ENCODE results near the gene UBE2E1.

UBE2E1 gene

GRCh38 chr3:23888617-23889228, 83.0 kb downstream of the UBE2E1 start:
- Histone ChIP-seq H3K4me3 (no peak overlapping the region), H3K9me3 (ENCODE audit: low read depth, low read length) (no peaks in the 10 kb centered on the region), H3K36me3 (ENCODE audit: insufficient read depth, low read length) (peaks cover 7% of the 10 kb centered on the region), H3K27ac (no peak overlapping the region), H3K9ac (ENCODE audit: insufficient read length) (no peak overlapping the region)
- no peak for TF ChIP-seq POLR2AphosphoS5 (IDR thresholded peaks at IDR 0.05; ENCODE audit: borderline replicate concordance, low read depth, low read length)
- no peak for TF ChIP-seq FOXP2 (optimal IDR thresholded peaks at IDR 0.05; ENCODE audit: control extremely low read depth, extremely low read length, insufficient read depth)
- TF ChIP-seq EZH2 (IDR thresholded peaks at IDR 0.05): no peak
- DNase-seq (ENCODE audit: low read depth, low spot score): peak; percentile 20

GRCh38 chr3:23889386-23889785, 83.6 kb downstream of the UBE2E1 start:
- DNase-seq (ENCODE audit: low read depth, low spot score): no peak
- Histone ChIP-seq H3K9me3 (ENCODE audit: low read depth, low read length) (no peaks in the 10 kb centered on the region), H3K4me3 (no peak overlapping the region), H3K36me3 (ENCODE audit: insufficient read depth, low read length) (peaks cover 7% of the 10 kb centered on the region), H3K27ac (no peak overlapping the region), H3K9ac (ENCODE audit: insufficient read length) (no peak overlapping the region)
- no peak for TF ChIP-seq EZH2 (IDR thresholded peaks at IDR 0.05)
- no peak for TF ChIP-seq FOXP2 (optimal IDR thresholded peaks at IDR 0.05; ENCODE audit: control extremely low read depth, extremely low read length, insufficient read depth)
- TF ChIP-seq POLR2AphosphoS5 (IDR thresholded peaks at IDR 0.05; ENCODE audit: borderline replicate concordance, low read depth, low read length): no peak

GRCh38 chr3:23889950-23890349, 84.2 kb downstream of the UBE2E1 start:
- Histone ChIP-seq H3K27ac (no peak overlapping the region), H3K4me3 (no peak overlapping the region), H3K36me3 (ENCODE audit: insufficient read depth, low read length) (peaks cover 7% of the 10 kb centered on the region), H3K9me3 (ENCODE audit: low read depth, low read length) (no peaks in the 10 kb centered on the region), H3K9ac (ENCODE audit: insufficient read length) (no peak overlapping the region)
- DNase-seq (ENCODE audit: low read depth, low spot score): no peak
- TF ChIP-seq POLR2AphosphoS5 (IDR thresholded peaks at IDR 0.05; ENCODE audit: borderline replicate concordance, low read depth, low read length) (no peak), FOXP2 (optimal IDR thresholded peaks at IDR 0.05; ENCODE audit: control extremely low read depth, extremely low read length, insufficient read depth) (no peak), EZH2 (IDR thresholded peaks at IDR 0.05) (no peak)

GRCh38 chr3:23894254-23895061, 88.7 kb downstream of the UBE2E1 start:
- no peaks in the 10 kb centered on the region for H3K9me3 ChIP-seq (ENCODE audit: low read depth, low read length)
- H3K27ac ChIP-seq: no peak overlapping the region
- no peak overlapping the region for H3K4me3 ChIP-seq
- H3K36me3 ChIP-seq (ENCODE audit: insufficient read depth, low read length): peaks cover 27% of the 10 kb centered on the region
- TF ChIP-seq EZH2 (IDR thresholded peaks at IDR 0.05): no peak
- TF ChIP-seq POLR2AphosphoS5 (IDR thresholded peaks at IDR 0.05; ENCODE audit: borderline replicate concordance, low read depth, low read length): no peak
- TF ChIP-seq FOXP2 (optimal IDR thresholded peaks at IDR 0.05; ENCODE audit: control extremely low read depth, extremely low read length, insufficient read depth): no peak
- H3K9ac ChIP-seq (ENCODE audit: insufficient read length): no peak overlapping the region
- DNase-seq (ENCODE audit: low read depth, low spot score): no peak

GRCh38 chr3:23895181-23895580, 89.4 kb downstream of the UBE2E1 start:
- TF ChIP-seq FOXP2 (optimal IDR thresholded peaks at IDR 0.05; ENCODE audit: control extremely low read depth, extremely low read length, insufficient read depth) (no peak), EZH2 (IDR thresholded peaks at IDR 0.05) (no peak), POLR2AphosphoS5 (IDR thresholded peaks at IDR 0.05; ENCODE audit: borderline replicate concordance, low read depth, low read length) (no peak)
- peaks cover 34% of the 10 kb centered on the region for H3K36me3 ChIP-seq (ENCODE audit: insufficient read depth, low read length)

GRCh38 chr3:23900744-23901143, 95.0 kb downstream of the UBE2E1 start:
- H3K4me3 ChIP-seq: no peak overlapping the region
- peaks cover 32% of the 10 kb centered on the region for H3K36me3 ChIP-seq (ENCODE audit: insufficient read depth, low read length)
- H3K9ac ChIP-seq (ENCODE audit: insufficient read length): no peak overlapping the region
- no peak for TF ChIP-seq FOXP2 (optimal IDR thresholded peaks at IDR 0.05; ENCODE audit: control extremely low read depth, extremely low read length, insufficient read depth)
- no peak for TF ChIP-seq EZH2 (IDR thresholded peaks at IDR 0.05)
- TF ChIP-seq POLR2AphosphoS5 (IDR thresholded peaks at IDR 0.05; ENCODE audit: borderline replicate concordance, low read depth, low read length): no peak
- no peak overlapping the region for H3K27ac ChIP-seq
- no peak for DNase-seq (ENCODE audit: low read depth, low spot score)
- H3K9me3 ChIP-seq (ENCODE audit: low read depth, low read length): no peaks in the 10 kb centered on the region

More at GRCh38 chr3:23895181-23895580, 89.4 kb downstream of the UBE2E1 start:
- Histone ChIP-seq H3K9me3 (ENCODE audit: low read depth, low read length) (no peaks in the 10 kb centered on the region), H3K4me3 (no peak overlapping the region), H3K9ac (ENCODE audit: insufficient read length) (no peak overlapping the region), H3K27ac (no peak overlapping the region)
- no peak for DNase-seq (ENCODE audit: low read depth, low spot score)

GRCh38 chr3:23904545-23904944, 98.8 kb downstream of the UBE2E1 start:
- Histone ChIP-seq H3K27ac (no peak overlapping the region), H3K9ac (ENCODE audit: insufficient read length) (no peak overlapping the region), H3K4me3 (no peak overlapping the region), H3K9me3 (ENCODE audit: low read depth, low read length) (no peaks in the 10 kb centered on the region), H3K36me3 (ENCODE audit: insufficient read depth, low read length) (peaks cover 11% of the 10 kb centered on the region; the same call in 1 of the 2 replicates)
- TF ChIP-seq EZH2 (IDR thresholded peaks at IDR 0.05) (no peak), FOXP2 (optimal IDR thresholded peaks at IDR 0.05; ENCODE audit: control extremely low read depth, extremely low read length, insufficient read depth) (no peak), POLR2AphosphoS5 (IDR thresholded peaks at IDR 0.05; ENCODE audit: borderline replicate concordance, low read depth, low read length) (no peak)
- no peak for DNase-seq (ENCODE audit: low read depth, low spot score)

- H3K9ac ChIP-seq (ENCODE audit: insufficient read length): no peak overlapping the region
- DNase-seq (ENCODE audit: low read depth, low spot score): no peak
- H3K27ac ChIP-seq: no peak overlapping the region
- H3K36me3 ChIP-seq (ENCODE audit: insufficient read depth, low read length): peaks cover 6% of the 10 kb centered on the region; the same call in 1 of the 2 replicates
- no peak for TF ChIP-seq EZH2 (IDR thresholded peaks at IDR 0.05)
- TF ChIP-seq POLR2AphosphoS5 (IDR thresholded peaks at IDR 0.05; ENCODE audit: borderline replicate concordance, low read depth, low read length): no peak
- TF ChIP-seq FOXP2 (optimal IDR thresholded peaks at IDR 0.05; ENCODE audit: control extremely low read depth, extremely low read length, insufficient read depth): no peak
- no peak overlapping the region for H3K4me3 ChIP-seq
- no peaks in the 10 kb centered on the region for H3K9me3 ChIP-seq (ENCODE audit: low read depth, low read length)
Observed at GRCh38 chr3:23909341-23909740, 103.6 kb downstream of the UBE2E1 start.
